IPS-NIHi11 (cell line): ENCODE data around the gene SMG6.
A peak's percentile ranks its signal among the peaks of the same experiment; 100 is the strongest.
"Not testable (repeated sequence)": the region's sequence is repeated elsewhere in the genome, so short reads cannot be mapped to it uniquely, and the experiment has no call there.

Experiments
- DNase-seq: peaks from one replicate; pipeline ENCODE4 v3.0.0; 2012; ENCODE audit warnings: mixed read lengths, low spot score

The SMG6 gene

GRCh38 chr17:2144701-2145100 lies 158.9 kb downstream of the SMG6 start:
- no peak for DNase-seq

GRCh38 chr17:2143332-2143731 lies 160.3 kb downstream of the SMG6 start:
- no peak for DNase-seq

GRCh38 chr17:2142682-2143081 lies 160.9 kb downstream of the SMG6 start:
- not testable (repeated sequence) for DNase-seq

- DNase-seq: no peak
These were observed 162.9 kb downstream of the SMG6 start for GRCh38 chr17:2140683-2141082.

GRCh38 chr17:2138761-2139160 lies 164.8 kb downstream of the SMG6 start:
- DNase-seq: no peak

- DNase-seq: no peak
These were observed 165.3 kb downstream of the SMG6 start for GRCh38 chr17:2138318-2138717.

- peak; percentile 72 for DNase-seq
These were observed 166.1 kb downstream of the SMG6 start for GRCh38 chr17:2137342-2138098.

- DNase-seq: no peak
These were observed 167.3 kb downstream of the SMG6 start for GRCh38 chr17:2136241-2136640.

- no peak for DNase-seq
These were observed 175.6 kb downstream of the SMG6 start for GRCh38 chr17:2128011-2128410.

GRCh38 chr17:2125013-2125535 lies 178.5 kb downstream of the SMG6 start:
- DNase-seq: no peak

GRCh38 chr17:2124391-2124790 lies 179.2 kb downstream of the SMG6 start:
- no peak for DNase-seq

GRCh38 chr17:2123375-2124251 lies 180.0 kb downstream of the SMG6 start:
- no peak for DNase-seq

- peak; percentile 40 for DNase-seq
These were observed 180.8 kb downstream of the SMG6 start for GRCh38 chr17:2122641-2123302.

- DNase-seq: no peak
These were observed 182.8 kb downstream of the SMG6 start for GRCh38 chr17:2120586-2121335.

- DNase-seq: no peak
These were observed 190.3 kb downstream of the SMG6 start for GRCh38 chr17:2113279-2113622.

- DNase-seq: no peak
These were observed 191.9 kb downstream of the SMG6 start for GRCh38 chr17:2111691-2112090.

- DNase-seq: no peak
These were observed 193.1 kb downstream of the SMG6 start for GRCh38 chr17:2110436-2110835.

GRCh38 chr17:2108170-2108569 lies 195.4 kb downstream of the SMG6 start:
- no peak for DNase-seq

- DNase-seq: no peak
These were observed 196.1 kb downstream of the SMG6 start for GRCh38 chr17:2107506-2107905.

- no peak for DNase-seq
These were observed 196.5 kb downstream of the SMG6 start for GRCh38 chr17:2107050-2107449.

GRCh38 chr17:2106308-2106955 lies 197.2 kb downstream of the SMG6 start:
- DNase-seq: no peak
